CD4-positive, alpha-beta T cell treated with Interleukin-10 for 1 hour (primary cell): ENCODE results near the gene CRACDL.

Experiments
- DNase-seq: peaks from one replicate; pipeline ENCODE4 v3.0.0-alpha.2; 2020

CRACDL gene, protein sequence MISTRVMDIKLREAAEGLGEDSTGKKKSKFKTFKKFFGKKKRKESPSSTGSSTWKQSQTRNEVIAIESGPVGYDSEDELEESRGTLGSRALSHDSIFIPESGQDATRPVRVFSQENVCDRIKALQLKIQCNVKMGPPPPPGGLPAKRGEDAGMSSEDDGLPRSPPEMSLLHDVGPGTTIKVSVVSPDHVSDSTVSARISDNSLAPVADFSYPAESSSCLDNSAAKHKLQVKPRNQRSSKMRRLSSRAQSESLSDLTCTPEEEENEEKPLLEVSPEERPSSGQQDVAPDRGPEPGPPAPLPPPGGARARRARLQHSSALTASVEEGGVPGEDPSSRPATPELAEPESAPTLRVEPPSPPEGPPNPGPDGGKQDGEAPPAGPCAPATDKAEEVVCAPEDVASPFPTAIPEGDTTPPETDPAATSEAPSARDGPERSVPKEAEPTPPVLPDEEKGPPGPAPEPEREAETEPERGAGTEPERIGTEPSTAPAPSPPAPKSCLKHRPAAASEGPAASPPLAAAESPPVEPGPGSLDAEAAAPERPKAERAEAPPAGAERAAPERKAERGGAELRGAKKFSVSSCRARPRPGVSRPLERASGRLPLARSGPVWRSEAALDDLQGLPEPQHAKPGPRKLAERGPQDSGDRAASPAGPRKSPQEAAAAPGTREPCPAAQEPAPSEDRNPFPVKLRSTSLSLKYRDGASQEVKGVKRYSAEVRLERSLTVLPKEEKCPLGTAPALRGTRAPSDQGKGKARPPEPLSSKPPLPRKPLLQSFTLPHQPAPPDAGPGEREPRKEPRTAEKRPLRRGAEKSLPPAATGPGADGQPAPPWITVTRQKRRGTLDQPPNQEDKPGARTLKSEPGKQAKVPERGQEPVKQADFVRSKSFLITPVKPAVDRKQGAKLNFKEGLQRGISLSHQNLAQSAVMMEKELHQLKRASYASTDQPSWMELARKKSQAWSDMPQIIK

GRCh38 chr2:98935777-98936352, at the start of gene CRACDL:
CRACDL (minus strand) TSS chr2:98936225; CDS start chr2:98846800, 89,425 bp downstream.
- DNase-seq: no peak

- no peak for DNase-seq
These were observed 39.6 kb upstream of the CRACDL start for GRCh38 chr2:98975611-98976010.

DNA sequence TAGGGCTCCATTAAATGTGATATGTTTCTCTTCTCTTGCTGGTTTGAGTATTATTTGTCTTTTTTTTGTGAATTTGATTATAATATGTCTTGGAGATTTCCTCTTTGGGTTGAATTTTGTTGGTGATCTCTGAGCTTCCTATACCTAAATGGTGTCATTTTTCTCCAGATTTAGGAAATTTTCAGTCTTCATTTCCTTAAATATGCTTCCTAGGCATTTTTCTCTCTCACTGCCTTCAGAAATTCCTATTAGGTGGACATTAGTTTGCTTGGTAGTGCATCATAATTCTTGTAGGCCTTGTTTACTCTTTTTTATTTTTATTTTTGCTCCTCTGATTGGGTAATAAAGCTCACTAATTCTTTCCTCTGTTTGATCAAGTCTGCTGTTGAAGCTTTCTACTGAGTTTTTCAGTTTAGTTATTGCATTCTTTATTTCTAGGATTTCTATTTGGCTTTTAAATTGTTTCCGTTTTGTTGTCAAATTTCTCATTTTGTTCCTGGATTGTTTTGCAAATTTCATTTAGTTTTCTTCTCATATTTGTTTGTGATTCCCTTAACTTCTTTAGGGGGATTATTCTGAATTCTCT, 36.6 kb upstream of the CRACDL start:
- no peak for DNase-seq

GRCh38 chr2:98959810-98960507, 23.9 kb upstream of the CRACDL start:
- no peak for DNase-seq

- DNase-seq: no peak
These were observed 16.9 kb upstream of the CRACDL start for GRCh38 chr2:98952966-98953365.

- DNase-seq: no peak
These were observed 13.1 kb upstream of the CRACDL start for GRCh38 chr2:98948956-98949739.

GRCh38 chr2:98947554-98947953, 11.5 kb upstream of the CRACDL start:
- no peak for DNase-seq

DNA sequence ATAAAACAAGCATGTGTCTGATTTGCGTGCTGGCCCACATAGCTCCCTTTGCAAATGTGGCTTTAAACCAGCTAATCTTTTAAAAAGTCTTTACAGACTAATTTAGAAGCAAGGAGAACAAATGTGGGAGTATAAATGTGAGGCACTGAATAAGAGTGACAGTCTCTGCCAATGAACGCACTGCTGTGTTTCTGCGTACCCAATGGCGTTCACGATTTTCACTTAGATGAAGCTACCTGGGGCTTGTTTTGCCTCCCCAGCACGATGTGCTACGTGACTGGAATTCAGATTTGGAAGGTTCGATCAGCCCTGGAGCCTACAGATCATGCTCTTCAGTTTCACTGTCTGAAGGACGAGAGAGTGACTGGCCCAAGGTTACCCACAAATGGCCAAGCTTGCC, 10.8 kb upstream of the CRACDL start:
- DNase-seq: no peak

- DNase-seq: no peak
These were observed 8.8 kb upstream of the CRACDL start for GRCh38 chr2:98944775-98945174.

DNA sequence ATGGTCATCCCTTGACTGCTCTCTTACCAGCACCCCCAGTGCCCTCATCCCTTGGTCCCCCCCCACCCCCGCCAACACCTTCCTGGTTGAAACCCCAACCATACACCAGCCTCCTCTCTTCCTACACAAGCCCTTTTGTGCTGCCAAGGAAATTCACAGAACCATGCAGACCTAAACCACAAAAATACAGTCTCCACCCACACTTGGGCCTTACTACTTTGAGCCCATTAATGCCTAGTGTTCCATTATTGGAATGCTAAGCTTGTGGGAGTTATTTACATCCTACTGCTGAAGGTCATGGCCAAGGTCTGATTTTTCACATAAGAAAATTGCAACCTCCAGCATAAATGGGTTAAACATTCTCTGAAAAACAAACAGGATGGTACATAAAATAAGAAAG, 4.1 kb upstream of the CRACDL start:
- no peak for DNase-seq

GRCh38 chr2:98937906-98938305, 1.9 kb upstream of the CRACDL start:
- DNase-seq: no peak

GRCh38 chr2:98936353-98937351, 627 bp upstream of the CRACDL start:
- no peak for DNase-seq

GRCh38 chr2:98935111-98935770, 784 bp downstream of the CRACDL start:
- DNase-seq: no peak

DNA sequence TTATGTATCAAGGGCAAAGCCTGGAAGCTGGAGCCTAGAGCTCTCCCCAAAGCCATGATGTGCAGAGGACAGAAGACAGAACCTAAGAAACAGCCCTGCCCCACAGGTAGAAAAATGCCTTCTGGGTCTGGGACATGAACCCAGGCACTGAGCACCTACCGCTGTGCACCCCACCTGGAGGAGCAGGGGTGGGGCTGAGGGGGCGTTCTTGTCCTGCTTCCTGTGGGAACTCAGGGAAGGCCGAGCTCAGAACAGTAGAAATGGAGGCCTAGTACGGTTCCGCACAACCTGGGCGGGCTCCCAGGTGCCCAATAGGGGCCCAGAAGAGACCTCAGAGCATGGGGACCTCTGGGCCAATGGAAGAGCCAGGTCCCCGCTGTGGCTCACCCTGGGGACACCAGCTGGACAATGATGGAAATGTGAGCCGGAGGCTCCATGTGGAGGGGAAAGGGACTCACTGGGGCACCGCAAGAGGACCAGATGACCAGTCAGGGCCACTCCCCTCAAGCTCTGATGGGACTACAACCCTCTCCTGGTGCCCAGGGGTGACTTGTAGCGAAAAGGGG, 3.2 kb downstream of the CRACDL start:
- DNase-seq: no peak

DNA sequence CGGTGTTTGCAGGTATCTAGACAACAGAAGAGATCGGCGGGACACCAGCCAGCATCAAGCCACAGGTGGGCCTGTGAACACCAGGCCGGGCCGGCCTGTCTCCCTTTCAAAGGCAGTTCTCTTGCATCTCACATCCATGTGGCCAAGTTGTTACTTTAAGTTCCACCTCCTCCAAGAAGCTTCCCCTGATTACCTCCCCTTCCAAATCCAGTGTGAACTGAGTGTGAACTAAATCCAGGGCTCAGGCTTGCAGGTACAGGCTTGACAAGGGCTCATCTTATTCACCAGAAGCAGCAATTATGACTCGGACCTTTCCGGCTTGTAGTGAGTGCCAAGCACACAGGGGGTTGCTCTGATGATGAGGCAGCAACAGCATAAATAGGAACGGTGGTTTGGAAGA, 3.9 kb downstream of the CRACDL start:
- no peak for DNase-seq

DNA sequence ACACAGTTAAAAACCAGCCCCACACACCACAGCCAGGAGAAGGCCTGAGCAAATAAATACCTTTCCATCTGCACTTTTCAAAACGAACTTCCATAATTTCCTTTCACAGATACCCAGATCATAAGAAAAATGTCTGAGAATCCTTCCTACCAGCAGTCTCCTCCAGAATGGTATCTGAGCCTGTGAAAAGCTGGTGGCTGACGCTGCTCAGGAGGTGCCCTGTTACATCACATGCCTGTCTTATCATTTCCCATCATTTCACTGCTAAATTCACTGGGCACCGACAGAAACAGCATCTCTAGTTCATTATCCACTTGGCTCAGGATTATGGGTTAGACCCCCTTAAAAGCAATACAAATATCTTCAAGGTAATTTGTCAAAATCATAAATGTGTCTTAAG, 4.4 kb downstream of the CRACDL start:
- no peak for DNase-seq

DNA sequence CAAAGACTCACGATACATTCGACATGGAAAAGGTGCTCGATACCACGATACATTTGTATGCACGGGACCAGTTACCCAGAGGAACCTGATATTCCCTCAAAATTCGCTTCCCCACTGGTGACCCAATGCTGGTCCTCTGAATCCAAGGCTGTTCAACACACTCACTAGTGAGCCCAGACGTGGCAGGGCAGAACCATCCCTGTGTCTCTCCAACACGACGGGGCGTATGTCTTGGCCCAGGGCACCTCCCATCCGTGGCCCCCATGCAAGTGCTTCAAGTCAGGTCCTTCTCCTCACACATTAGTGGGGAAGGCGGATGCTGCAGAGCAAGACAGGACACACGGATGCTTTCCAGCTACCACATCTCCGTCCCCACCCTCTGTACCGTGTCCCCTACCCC, 6.1 kb downstream of the CRACDL start:
- no peak for DNase-seq

GRCh38 chr2:98928242-98928641, 7.8 kb downstream of the CRACDL start:
- no peak for DNase-seq

DNA sequence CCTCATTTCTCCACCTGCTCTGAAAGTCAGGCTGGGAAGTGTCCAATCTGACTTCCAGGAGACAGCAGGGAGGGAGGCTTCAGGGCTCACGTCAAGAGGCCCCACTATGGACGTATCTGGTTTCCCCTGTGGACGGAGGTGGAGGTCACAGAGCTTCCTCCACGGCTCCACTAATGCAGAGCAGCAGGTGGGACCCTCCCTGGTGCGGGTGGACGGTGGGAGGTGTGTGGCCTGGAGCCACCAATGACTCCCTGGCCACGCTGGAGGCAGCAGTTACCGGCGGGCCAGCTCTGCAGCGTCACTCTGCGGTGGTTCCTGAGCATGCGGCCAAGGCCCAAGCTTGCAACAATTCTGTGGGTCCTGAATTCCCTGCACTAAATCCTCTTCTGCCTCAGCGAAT, 9.0 kb downstream of the CRACDL start:
- no peak for DNase-seq
